Amniotic stem cell (primary cell): ENCODE measurements around the gene FLNC.

Source experiments
- DNase-seq: peaks from one replicate; lab custom pipeline; 2025; lab: John Stamatoyannopoulos, UW

Gene FLNC

DNA sequence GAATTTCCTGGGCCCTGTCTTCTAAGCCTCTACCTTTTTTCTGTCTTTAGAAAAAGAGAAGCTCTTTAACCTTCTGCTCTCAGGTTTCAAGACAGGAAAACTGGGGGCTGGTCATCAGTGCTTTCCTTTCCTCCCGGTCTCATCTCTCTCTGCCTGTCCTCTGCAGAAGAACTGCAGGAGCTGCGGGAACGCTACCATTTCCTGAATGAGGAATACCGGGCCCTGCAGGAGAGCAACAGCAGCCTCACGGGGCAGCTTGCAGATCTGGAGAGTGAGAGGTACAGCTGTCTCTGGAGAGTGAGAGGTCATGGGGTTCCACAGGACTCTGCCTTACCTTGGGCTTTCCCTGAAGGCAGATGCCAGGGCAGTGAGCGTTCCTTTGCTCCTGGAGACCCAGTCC lies 25.7 kb upstream of the FLNC start:
- no peak for DNase-seq

DNA sequence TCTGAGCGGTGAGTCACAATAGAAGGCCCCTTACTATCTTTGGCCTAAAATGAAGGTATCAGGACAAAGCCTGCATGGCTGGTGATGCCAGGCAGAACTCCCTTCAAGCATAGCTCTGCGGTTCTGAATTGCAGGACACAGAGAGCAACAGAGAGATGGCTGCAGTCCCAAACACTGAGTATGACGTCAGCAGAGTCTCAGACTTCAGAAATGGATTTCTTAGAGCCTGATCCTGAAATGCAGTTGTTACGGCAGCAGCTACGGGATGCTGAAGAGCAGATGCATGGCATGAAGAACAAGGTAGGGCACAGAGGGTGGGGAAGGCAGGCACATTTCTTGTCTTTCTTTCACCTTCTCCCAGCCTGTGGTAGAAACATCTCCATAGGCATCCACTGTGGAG lies 25.0 kb upstream of the FLNC start:
- DNase-seq: no peak

DNA sequence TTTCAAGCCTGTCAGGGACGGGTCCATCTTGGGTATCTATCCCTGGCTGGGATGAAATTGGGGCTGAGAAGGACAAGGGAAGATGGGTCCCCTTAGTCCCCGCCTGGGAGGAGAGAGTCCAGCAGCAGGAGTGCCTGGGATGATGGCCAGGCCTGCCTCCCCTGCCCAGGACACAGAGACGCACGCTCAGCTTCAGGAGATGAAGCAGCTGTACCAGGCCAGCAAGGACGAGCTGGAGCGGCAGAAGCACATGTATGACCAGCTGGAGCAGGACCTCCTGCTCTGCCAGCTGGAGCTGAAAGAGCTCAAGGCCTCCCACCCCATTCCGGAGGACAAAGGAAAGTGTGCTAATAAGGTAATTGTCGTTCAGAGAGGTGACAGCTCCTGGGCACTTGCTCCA lies 23.0 kb upstream of the FLNC start:
- no peak for DNase-seq

DNA sequence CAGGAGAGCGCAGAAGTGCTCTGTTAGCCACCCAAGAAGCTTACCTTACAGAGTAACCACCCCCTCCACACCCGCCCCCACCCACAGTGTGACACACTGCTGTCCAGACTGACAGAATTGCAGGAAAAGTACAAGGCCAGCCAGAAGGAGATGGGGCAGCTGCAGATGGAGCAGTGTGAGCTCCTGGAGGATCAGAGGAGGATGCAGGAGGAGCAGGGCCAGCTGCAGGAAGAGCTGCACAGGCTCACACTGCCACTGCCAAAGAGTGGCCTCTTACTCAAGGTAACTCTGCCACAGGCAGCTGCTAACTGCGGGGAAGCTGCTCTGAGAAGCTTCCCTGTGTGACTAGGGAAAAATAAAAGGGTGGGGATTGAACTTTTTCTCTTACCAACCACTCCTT lies 20.8 kb upstream of the FLNC start:
- no peak for DNase-seq

DNA sequence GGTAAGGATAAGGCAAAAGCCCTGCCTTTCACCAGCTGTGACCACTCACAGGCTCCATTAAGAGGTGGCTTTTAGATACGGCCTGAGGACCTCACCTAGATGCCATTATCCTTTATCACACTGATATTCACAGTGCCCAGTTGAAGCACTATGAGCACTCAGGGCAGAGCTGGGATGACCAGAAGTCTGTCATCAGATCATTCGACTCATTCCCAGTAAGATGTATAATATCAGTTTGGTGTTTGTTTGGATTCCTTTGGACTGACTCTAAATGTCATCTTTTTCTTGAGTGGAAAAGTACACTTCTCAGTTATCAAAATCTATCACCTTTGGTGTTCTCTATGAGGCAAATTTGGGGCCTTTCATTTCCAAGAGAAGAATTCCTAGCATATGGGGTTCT lies 19.7 kb upstream of the FLNC start:
- no peak for DNase-seq

DNA sequence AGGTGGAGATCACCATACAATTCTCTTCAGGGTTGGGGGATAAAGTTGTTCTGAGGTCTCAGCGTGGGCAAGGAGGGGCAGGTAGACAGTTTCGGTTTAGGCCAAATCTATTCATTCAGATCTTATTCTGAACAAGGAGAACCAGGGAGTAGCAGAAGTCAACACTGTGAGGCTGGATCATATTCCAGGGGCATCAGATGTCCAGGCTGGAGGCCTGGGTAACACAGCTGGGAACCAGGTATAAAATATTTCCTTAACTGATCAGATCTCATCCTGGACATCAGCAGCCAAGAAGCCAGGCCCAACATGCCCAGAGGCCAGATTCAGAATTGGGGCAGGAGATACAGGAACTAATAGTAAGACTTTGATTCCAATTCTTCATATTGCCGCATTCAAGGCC lies 19.2 kb upstream of the FLNC start:
- DNase-seq: no peak

DNA sequence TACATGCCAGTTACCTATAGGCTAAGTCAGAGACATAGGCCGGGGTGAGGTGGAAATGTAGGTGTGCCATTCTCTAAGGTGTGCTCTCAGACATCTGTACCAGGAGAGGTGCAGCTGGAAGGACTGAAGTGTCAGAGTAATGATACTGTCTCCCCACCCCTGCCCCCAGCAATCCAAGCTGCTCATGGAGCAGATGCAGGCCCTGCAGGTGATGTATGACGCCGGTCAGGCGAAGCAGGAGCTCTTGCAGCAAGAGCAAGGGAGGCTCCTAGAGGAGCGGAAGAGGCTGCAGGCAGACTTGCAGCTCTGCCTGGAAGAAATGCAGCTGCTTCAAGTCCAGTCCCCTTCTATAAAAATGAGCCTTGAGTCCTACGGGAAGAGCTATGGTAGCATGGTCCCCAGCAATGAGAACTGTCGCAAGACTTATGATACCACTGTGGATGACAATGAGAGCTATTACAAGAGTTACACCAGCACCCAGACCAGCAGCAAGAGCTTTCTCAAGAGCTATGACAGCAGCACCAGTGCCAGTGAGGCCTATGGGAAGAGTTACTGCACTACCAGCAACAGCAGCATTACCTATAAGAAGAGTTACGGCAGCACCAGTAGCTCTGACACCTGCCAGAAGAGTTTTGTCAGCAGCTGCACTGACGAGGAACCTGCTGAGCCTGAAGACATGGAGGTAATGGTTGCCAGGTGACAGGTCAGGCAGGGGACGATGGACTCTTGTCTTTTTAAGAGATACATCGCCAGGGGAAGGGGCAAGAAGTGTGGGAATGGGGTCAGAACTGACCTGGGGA lies 18.4 kb upstream of the FLNC start:
- no peak for DNase-seq

DNA sequence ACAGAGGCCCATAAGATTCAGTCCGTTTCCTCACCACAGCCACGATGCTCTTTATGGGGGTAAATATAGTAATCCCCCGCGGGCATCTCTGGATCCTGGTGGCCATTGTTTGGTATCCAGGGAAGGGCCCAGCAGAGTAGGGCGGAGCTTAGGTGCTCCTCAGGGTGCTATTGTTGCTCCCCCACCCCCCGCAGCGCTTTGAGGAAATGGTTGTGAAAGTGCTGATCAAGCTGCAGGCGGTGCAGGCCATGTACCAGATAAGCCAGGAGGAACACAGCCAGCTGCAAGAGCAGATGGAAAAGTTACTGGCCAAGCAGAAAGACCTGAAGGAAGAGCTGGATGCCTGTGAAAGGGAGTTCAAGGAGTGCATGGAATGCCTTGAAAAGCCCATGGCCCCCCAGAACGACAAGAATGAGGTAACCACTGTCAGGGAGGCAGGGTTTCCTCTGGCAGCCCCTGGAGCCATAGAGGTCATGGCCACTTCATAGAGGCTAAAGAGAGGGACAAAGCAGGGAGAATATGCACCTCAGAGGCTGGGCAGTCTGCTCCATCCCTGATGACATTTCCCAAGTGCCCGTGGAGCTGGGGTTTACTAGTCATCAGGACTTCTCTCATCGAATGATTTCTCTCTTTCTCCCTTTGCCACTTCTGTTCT lies 17.6 kb upstream of the FLNC start:
- DNase-seq: no peak

DNA sequence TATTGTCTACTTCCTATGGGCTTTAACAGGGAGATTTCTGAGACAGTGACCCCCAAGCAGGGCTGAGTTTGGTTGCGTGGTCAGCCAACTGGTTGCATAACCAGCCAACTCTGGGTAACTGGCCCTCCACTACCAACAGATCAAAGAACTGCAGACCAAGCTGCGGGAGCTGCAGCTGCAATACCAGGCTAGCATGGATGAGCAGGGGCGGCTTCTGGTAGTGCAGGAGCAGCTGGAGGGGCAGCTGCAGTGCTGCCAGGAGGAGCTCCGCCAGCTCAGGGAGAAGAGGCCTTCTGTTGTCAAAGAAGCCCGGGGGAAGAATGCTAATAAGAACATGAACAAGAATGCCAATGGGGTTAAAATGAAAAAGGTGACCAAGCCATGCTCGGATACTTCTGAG lies 15.7 kb upstream of the FLNC start:
- DNase-seq: no peak

DNA sequence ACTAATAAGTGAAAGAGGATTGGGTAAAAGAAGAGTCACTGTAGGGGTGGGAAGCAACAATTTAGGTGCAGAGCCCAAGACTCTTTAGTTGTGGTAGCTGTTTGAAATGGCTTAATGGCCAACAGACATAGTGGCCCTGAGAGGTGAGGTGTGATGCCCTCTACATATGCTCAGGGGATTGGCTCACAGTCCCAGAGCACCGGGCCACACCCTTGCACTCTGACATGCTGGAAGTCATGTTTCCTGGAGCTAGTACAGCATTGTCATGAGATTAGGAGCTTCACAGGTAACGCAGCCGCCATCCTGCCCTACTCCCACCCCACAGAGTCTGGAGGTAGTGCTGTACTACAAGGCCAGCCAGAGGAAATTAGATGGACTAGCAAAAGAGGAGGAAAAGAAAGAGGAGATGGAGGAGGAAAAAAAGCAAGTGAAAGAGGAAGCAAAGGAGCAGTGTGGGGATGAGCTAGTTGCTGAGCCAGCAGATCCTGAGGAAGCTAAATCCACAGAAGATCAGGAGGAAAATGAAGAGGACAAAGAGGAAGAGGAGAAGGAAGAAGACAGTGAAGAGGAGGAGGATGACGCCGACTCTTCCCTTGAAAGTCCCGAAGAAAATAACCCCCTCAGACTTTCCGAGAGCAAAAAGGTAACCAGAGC lies 14.8 kb upstream of the FLNC start:
- DNase-seq: no peak

DNA sequence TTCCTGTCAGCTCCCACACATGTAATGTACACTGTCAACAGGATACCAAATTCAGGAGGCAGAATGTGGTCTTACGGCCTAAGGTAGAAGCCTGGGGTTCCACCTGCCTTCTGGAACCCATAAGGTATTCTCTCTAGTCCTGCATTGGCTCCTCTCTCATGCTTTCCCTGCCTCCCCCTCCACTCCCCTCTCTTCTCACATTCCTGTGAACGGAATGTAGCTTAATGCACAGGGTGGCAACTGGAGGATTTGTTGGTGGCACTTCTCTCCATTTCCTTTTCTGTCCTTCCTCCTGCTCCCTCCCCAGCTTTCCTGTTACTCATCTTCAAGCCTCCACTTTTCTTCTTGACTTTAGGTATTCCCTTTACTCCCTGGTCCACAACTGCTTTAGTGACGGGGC lies 11.5 kb upstream of the FLNC start:
- DNase-seq: no peak

DNA sequence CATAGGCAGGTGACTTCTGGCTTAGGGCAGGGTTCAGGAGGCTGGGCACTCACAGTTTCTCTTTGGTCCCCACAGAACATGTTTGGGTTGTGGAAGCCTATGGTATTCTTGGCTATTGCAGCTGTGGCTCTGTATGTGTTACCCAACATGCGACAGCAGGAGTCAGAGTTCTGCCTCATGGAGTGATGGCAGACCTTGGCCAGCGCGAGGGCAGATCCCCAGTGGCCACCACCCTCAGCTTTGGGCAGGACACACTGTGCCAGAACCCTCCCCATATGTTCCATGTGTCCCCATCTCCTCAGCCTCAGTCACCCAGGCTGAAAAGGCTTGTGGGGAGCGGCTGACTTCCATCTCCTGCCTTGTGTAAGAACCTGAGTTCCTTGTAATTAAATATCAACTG lies 8.5 kb upstream of the FLNC start:
- no peak for DNase-seq

DNA sequence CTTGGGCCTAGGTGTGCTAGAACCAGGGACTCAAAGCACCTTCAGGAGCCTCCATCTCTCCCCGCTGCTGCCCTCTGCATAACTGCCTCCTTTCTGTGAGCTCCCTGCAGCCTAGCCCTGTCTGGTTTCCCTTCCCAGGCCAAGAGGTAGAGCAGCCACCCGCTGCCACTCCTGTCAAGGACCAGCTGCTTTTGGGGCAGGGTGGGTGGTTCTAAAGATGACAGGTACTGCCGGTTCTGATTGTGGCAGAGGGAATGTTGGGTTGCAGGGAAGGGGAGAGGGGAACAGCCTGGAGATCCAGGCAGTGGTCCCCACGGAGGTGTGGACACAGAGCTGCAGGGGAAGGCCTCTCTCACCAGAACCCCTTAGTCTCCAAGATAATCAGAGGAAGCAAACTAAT lies 3.7 kb upstream of the FLNC start:
- DNase-seq: no peak

DNA sequence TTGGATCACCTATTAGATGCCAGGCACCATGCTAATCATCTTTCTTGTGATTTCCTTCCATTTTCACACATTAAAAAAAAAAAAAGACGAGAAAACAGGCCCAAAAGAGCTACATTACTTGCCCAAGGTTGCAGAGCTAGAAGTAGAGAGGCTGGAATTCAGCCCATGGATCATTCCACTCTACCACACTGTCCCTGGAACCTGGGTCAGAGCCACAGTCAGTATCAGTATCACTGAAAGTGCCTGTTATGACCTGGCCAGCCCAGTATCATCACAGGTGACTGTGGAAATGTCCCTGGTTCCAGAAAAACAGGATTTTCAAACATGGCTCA lies 3.3 kb upstream of the FLNC start:
- no peak for DNase-seq

DNA sequence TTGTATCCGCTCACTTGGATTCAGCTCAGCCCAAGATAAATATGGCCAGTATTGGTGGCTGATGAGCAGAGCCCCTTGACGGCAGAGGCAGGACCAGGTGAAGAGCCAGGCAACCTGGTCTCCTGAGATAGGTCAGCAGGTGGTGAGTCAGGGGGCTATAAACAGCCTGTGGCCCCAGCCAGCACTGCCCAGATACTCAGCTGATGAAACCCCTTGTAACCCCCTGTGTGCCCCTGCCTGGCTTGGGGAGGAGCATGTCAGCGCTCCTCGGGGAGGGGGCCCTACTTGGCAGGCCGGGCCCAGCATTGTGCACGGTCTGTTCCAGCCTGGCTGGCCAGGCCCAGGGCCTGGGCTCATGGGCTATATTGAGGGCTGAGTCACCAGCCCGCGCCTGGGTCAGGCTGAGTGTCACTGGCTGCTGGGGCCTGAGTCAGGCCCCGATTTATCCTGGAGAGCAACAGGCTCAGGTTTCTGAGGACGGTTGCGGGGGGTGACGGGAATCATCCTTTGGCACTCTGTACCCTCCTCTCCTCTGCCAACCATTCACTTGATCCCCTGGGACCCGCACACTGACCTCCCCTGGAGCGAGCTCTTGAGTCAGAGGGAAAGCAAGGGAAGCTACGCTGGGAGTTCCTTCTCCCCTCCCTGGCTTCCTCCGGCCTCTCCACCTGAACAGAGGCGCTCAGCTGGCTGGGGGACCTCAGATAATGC lies 2.8 kb upstream of the FLNC start:
- peak; percentile 54 for DNase-seq

DNA sequence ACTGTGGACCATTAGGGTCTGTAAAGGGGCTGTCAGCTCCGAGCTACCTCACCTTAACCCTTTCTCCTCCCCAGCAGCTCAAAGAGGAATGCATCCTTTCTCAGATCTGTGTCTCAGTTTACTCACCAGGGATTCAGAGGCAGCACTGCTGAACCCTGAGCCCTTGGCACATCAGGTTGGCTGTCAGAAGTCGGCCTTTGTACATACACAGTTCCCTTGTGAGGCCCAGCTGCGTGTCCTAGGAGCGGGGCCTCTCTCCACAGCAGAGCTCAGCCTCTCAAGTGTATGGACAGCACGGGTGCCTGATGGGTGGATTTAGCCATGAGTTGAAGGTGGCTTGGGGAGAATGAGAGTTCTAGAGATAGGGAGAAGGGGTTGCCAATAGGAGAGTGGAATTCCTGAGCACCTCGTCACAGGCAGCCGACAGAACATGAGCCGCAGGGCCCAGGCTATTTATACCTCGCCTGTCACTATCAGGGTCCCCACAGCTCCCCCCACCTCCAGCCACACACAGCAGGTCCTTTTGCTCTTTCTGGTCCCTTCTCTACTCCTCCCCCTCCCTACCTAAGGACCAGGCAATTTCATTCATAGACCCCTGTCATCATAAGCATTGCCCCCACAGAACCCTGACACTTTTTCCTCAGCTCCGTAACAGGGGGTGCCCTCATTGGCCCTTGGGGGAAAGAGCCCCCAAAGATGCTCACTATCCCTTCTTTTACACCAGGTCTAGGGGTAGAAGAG lies 2.1 kb upstream of the FLNC start:
- peak; percentile 74 for DNase-seq

DNA sequence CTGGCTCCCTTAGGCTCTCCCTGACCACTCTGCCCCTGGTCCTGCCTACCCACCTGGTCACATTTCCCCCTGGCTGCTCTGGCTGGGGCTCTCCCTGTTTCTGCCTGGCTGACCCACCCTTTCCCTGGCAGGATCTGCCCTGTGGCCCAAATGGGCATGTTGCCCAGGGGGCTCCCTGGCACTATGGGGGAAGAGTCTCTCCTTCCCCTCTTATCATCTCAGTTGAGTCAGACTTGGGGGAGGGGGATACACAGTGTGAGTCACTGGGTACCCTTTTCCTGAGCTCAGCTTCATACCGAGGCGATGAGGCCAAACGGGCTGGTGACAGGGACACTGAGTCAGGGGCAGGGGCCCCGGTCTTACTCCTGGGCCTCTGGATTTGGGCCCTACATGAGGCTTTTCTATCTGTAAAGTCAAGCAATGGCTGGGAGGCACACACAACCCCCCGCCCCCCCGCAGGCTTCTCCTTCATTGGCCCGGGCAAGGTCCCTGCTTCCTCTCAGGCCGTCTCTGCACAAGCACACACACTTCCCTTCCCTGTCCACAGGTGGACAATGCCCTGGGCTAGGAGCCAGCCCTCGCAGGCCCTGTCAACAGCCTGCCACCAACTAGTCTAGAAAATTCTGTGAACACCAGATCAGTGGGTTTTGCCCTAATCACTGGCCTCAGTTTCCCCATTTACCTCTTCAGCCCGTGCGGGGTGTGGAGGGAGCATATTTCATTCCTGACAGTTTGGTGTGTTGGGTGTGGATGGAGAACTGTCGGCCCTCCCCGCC lies 627 bp upstream of the FLNC start:
- peak; percentile 50 for DNase-seq

DNA sequence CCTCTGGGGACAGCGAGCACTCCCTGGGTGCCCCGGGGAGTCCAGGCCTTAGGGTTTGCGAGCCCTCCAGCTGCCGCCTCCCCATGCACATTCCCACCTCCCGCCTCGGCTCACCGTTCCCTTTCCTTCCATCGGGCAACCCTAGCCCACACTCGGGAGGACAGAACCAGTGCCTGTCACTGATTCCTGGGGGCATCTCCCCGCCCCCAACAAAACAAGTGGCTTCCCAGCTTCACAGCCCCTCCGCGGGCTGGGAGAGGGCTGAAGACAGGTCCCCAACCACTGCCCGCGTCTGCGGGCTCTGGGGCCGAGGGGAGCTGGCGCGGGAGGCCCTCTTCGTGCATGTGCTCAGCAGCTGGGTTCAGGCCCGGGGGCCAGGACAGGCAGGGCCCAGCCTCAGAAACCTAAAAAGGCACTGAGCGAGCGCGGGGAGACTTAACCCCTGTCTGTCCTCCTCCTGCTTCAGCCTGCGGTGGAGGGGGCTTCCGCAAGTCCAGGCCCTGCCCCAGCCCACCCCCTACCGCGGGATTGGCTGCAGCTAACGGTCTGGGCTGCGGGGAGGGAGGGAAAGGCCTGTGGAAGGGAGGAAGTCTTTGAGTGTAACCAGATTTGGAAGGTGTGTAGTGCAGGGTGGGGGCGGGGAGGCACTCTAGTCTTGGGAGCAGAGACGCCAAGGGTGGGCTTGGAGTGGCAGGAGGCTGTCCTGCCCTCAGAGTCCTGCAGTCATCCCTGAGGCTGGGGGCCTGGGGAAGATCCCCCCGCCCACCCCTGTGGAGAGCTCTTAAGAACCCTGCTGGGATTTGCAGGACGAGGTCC lies 1.2 kb downstream of the FLNC start:
- DNase-seq: no peak

DNA sequence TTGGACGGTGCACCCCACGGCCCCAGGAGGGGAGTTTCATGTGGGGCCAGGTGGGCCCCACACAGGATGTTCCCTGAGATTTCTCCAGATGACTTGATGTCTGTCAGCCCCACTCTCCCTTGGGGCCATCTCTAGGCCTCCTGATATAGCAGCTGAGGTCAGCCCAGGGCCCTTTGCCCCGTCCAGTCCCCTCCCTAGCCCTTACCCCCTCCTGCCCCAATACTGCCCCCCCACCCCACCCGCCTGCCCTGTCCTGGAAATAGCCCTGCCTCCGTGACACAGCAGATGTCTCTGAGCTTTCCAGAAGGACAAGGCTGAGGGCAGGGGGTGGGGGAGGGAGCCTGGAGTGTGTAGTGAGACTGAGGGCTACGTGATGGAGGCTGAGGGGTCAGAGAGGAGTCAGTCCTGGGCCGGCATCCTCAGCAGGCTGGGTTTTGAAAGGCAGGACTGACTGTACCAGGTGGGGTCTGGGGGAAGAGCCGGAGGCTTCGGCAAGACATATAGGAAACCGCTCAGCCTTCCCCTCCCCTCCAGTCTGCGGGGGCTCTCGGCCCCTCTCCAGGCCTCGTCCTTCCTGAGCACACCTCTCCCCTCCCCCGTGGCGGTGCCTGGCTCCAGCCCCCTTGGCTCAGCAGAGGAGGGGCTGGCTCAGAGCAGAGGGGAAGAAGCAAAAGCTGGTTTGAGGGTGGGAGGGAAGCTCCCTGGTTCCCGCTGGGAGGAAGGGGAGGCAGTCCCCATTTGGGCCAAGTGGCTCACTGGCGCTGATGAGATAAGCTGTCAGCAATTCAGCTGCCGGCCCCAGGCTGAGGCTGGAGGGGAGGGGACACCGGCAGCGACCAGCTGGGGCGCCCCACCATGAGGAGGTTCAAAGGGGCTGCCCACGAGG lies 2.0 kb downstream of the FLNC start:
- no peak for DNase-seq

DNA sequence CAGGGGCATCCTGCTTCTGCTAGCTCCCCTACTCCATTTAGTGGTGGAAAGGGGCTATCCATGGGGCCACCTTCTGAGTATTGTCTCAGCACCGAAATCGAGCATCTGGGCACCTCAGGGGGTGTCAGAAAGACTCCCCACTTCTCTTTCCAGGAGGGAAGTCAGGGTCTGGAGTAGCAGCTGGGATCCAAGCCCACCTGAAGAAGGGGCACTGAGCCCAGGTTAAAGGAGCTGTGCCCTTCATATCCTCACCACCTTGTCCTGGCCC lies 2.6 kb downstream of the FLNC start:
- no peak for DNase-seq
